Stimulated activated CD8-positive, alpha-beta memory T cell treated with anti-CD3 and anti-CD28 coated beads, Interleukin-2, amount 100 ng/mL, for 48 hours (primary cell): ENCODE results near the gene ADCY7.
"Not testable (repeated sequence)": the region's sequence is repeated elsewhere in the genome, so short reads cannot be mapped to it uniquely, and the experiment has no call there.

ENCODE experiments used
- DNase-seq, 2 donors: peaks; one replicate each; pipeline ENCODE4 v3.0.0-alpha.2; 2020; ENCODE audit warnings: low read depth in 2 of 2

Gene ADCY7

DNA sequence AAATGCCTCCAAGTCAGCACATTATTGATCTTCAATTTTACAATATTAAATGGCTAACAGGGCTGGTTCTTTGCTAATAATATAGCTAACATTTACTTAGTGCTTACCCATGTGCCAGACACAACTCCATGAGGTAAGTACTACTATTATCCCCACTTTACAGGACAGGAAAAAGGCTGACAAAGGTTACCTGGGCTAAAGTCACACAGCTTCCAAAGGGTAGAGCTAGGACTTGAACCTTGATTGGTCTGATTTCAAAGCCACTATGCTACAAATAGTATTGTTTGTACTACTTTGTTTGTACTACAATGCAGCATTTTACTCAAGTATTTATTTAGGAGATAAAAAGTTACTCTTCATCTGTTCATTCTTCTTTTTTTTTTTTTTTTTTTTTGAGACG lies 70.5 kb downstream of the ADCY7 start:
- no peak for DNase-seq

DNA sequence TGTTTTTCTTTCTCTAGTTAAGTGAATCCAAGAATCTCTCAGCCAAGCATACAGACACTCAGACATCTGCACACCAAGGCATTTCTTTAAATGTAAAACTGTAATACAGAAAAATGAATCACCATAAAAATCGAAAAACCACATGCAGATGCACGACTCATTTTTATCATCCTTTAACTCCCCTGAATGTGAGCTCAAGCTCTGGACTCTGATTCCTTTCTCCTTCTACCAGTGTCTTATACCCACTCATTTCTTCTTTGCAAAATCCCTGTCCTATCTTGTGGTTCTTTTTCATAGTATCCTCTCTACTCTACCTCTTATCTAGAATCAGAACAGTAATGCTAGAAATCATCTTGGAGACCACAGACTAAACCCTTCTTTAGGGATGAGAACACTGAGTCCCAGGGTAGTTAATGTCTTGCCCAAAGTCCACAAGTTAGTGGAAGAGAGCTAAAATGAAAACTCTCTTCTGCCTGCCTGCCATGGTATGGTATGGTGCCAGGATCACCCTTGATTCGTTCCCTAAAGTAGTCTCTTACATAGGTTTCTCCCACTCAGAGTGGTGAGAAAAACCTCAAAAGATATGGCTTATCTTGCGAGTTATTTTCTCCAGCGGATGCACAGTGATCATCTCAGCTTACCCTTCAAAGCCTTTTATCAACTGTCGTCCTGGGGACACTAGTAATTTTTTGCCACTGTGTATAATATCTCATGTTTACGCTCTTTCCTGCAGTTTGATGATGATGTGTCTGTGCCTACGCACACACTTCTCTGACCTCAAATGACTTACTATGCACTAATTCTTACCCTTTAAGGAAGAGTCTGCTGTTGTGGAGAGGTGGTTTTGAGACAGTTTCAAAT lies 72.2 kb downstream of the ADCY7 start:
- no peak for DNase-seq

GRCh38 chr16:50340578-50340977 lies 74.2 kb downstream of the ADCY7 start:
- no peak for DNase-seq

DNA sequence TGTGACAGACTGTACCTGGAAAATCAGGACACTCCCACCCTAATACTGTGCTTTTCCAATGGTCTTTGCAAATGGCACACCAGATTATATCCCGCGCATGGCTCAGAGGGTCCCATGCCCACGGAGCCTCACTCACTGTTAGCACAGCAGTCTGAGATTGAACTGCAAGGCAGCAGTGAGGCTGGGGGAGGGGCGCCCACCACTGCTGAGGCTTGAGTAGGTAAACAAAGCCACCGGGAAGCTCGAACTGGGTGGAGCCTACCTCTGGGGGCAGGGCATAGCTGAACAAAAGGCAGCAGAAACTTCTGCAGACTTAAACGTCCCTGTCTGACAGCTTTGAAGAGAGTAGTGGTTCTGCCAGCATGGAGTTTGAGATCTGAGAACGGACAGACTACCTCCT lies 77.2 kb downstream of the ADCY7 start:
- DNase-seq, result not testable (repeated sequence)

- not testable (repeated sequence) for DNase-seq
These were observed 78.9 kb downstream of the ADCY7 start for GRCh38 chr16:50345210-50345609.

DNA sequence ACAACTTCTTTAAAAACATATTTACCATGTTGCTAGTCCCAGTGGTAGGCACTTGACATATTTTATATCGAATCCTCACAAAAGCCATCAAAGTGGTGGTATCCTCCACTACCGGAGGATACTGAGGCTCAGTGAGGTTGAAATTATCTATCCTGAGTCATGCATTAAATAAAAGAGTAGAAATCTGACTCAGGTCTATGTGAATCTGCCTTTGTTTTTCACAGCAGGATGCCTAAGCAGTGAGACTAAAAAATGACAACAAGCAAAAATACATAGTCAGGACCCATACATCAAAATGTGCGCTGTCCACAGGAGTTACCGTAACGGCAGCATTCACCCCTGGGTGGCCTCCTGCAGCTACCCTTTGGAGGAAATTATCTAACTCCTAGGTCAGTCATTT lies 84.8 kb downstream of the ADCY7 start:
- no peak for DNase-seq

GRCh38 chr16:50351952-50352351 lies 85.6 kb downstream of the ADCY7 start:
- DNase-seq, result no peak

- no peak for DNase-seq
These were observed 87.7 kb downstream of the ADCY7 start for GRCh38 chr16:50354082-50354481.

DNA sequence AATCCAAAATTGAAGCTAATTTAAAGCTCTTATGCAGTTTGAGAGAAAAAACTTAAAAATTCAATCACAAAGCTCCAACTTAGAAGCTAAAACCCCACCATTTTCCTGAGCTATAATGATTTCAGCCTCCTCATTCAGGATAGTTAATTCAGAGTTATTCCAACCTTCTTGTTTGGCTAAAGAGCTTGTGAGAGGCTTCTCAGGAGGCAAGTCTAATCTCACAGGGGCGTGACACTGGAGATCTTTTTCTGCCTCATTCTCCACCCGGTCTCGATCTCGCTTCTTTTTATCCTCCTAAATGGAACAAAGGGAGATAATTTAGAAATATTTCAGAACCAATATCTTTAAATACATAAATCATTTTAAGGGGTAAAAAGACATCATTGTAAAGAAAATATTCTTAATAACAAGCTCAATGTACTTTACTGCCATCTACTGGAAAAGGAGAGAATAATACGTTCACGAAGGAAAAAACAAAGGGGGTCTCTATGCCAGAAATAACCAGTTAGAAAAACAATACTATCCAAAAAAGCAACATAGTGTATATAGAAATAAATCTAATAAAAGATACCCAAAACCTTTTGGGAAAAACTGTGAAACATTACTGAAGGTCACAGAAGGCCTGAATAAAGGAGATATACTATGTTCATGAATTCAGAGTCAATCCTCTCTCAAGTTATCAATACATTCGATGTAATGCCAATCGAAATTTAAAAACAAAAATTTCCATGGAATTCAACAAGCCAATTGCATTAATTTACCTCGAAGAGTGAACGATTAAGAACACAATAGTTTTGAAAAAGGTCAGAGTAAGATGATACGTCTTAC lies 88.5 kb downstream of the ADCY7 start:
- DNase-seq, result no peak

GRCh38 chr16:50359626-50360025 lies 93.3 kb downstream of the ADCY7 start:
- no peak for DNase-seq

DNA sequence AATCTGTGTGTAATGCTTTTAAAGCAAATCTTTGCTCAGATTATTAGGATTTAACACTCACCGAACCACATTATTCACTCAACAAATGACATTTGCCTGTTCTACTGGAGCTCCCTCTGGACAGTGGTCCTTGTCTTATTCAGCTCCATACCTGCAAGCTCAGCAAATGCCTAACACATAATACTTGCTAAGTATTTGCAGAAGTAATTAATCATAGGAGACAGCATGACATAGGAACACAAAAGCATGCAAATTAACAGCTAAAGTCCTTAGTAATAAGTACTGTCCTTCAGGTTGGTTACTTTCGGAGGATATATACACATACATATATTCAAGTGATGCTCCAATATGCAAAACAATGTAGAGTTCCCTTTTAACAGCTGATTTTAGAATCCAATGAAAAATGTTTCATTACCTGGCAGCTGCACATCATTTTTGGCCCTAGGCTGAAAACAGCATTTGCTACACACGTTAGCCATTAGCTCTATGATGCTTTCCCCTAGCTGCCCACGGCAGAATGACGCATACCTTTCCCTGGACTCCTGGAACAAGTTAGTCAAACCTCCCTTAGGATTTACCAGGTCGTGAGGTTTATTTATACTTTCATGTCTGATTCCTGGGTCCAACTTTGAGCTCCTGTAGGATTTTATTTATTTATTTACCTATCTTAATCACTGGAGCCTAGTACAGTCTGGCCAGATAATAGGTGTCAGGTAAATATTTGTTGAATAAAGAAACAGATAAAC lies 93.9 kb downstream of the ADCY7 start:
- no peak for DNase-seq

- DNase-seq, result no peak
These were observed 94.4 kb downstream of the ADCY7 start for GRCh38 chr16:50360779-50361178.

DNA sequence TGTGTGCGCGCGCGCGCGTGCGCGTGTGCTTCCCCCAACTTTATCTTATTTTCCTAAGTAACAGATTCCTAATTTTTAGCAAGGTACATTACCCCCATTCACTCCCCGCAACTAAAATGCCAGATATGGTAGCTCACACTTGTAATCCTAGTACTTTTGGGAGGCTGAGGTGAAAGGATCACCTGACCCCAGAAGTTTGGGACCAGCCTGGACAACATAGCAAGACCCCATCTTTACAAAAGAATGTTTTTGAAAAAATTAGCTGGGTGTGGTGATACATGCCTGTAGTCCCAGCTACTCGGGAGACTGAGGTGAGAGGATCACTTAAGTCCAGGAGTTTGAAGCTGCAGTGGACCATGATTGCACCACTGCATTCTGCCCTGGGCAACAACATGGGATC lies 97.3 kb downstream of the ADCY7 start:
- DNase-seq, result no peak

DNA sequence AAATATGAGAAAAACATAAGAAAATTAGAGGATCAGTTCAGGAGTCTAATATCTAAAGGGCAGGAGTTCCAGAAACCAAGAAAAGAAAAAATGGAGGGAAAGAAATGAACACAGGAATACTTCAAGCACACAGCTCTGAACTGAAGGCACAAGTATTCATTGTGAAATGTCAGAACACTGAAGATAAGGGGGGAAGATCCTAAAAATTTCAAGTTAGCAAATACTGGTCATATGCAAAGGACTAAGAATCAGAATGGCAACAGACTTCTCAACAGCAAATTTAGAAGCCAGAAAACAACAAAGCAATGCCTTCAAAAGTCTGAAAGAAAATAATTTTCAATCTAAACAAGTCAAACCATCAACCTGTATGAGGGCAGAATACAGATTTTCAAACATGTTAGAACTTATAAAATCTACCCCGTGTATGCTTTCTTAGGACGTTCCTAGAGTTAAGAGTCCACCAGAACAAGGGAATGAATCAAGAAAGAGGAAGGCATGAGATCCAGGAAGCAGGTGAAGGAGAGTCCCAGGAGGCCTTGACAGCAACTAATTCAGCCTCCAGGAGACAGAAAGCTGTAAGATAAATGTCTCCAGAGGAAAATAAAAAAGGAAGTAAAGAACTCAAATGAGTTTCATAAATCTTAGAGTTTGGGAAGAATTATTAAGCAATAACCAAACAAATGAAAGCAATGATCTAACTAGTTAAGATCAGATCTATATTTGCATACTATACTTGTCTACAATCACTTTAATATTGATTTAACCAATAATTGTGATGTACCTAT lies 99.6 kb downstream of the ADCY7 start:
- no peak for DNase-seq
